Left renal pelvis (tissue), 4 donors: Measurements from ENCODE around the gene C15orf39. TPM values are rescaled to one million over a fixed set of nuclear protein-coding genes. Genes with fewer than 3 reads are reported as not detected.
"Not testable (repeated sequence)": the region's sequence is repeated elsewhere in the genome, so short reads cannot be mapped to it uniquely, and the experiment has no call there.

Experiments
- DNase-seq, 4 donors: peaks; one replicate each; pipeline ENCODE4 v3.0.0-alpha.2; 2013; ENCODE audit warnings: low read depth in 4 of 4, low spot score in 3 of 4
- polyA plus RNA-seq, 4 donors: library from polyadenylated mRNA; unstranded; fragments of 120-200 nt; gene quantifications; one replicate each; pipeline ENCODE4 v1.2.1, GENCODE V29; 2013; ENCODE audit not compliant: insufficient read length in 4 of 4

The C15orf39 gene
- polyA plus RNA-seq, 4 donors = 8.9 to 11.1 (median 9.8) TPM

GRCh38 chr15:75209289-75209676 is 7.6 kb downstream of the C15orf39 start:
- no peak for DNase-seq

- DNase-seq = no peak
These were observed 9.1 kb downstream of the C15orf39 start for GRCh38 chr15:75210811-75211230.

- no peak for DNase-seq
These were observed 9.9 kb downstream of the C15orf39 start for GRCh38 chr15:75211436-75212199.

GRCh38 chr15:75212200-75212858 is 10.6 kb downstream of the C15orf39 start:
- DNase-seq = no peak

GRCh38 chr15:75213212-75213767 is 11.6 kb downstream of the C15orf39 start:
- DNase-seq = no peak

- no peak for DNase-seq
These were observed 12.1 kb downstream of the C15orf39 start for GRCh38 chr15:75213768-75214221.

- DNase-seq = no peak
These were observed 12.8 kb downstream of the C15orf39 start for GRCh38 chr15:75214293-75215096.

- no peak for DNase-seq
These were observed 13.7 kb downstream of the C15orf39 start for GRCh38 chr15:75215107-75216004.

- no peak for DNase-seq
These were observed 15.3 kb downstream of the C15orf39 start for GRCh38 chr15:75217012-75217411.

- DNase-seq = not testable (repeated sequence)
These were observed 15.9 kb downstream of the C15orf39 start for GRCh38 chr15:75217574-75217973.

GRCh38 chr15:75219507-75219929 is 17.8 kb downstream of the C15orf39 start:
- DNase-seq = not testable (repeated sequence)

GRCh38 chr15:75223688-75224087 is 22.0 kb downstream of the C15orf39 start:
- no peak for DNase-seq

GRCh38 chr15:75224281-75224680 is 22.6 kb downstream of the C15orf39 start:
- no peak for DNase-seq

- DNase-seq = not testable (repeated sequence)
These were observed 23.6 kb downstream of the C15orf39 start for GRCh38 chr15:75225102-75225836.

GRCh38 chr15:75225951-75226732 is 24.5 kb downstream of the C15orf39 start:
- DNase-seq = no peak

- not testable (repeated sequence) for DNase-seq
These were observed 25.4 kb downstream of the C15orf39 start for GRCh38 chr15:75227112-75227511.

- no peak for DNase-seq
These were observed 26.1 kb downstream of the C15orf39 start for GRCh38 chr15:75227663-75228280.

- no peak for DNase-seq
These were observed 27.1 kb downstream of the C15orf39 start for GRCh38 chr15:75228787-75229186.
